ENCODE data around the gene ZACN.

ZACN gene

GRCh38 chr17:76122431-76123190, 43.6 kb downstream of the ZACN start:
- no peak overlapping the region for H3K4me3 ChIP-seq (ENCODE audit: low read depth, low read length)
- no peak for TF ChIP-seq CTCF (conservative IDR thresholded peaks at IDR 0.05; ENCODE audit: low read depth, low read length)
- no peak for DNase-seq (ENCODE audit: low read depth)

GRCh38 chr17:76123191-76123499, 44.2 kb downstream of the ZACN start:
- DNase-seq (ENCODE audit: low read depth) = no peak
- no peak overlapping the region for H3K4me3 ChIP-seq (ENCODE audit: low read depth, low read length)
- TF ChIP-seq CTCF (conservative IDR thresholded peaks at IDR 0.05; ENCODE audit: low read depth, low read length) = no peak

DNA sequence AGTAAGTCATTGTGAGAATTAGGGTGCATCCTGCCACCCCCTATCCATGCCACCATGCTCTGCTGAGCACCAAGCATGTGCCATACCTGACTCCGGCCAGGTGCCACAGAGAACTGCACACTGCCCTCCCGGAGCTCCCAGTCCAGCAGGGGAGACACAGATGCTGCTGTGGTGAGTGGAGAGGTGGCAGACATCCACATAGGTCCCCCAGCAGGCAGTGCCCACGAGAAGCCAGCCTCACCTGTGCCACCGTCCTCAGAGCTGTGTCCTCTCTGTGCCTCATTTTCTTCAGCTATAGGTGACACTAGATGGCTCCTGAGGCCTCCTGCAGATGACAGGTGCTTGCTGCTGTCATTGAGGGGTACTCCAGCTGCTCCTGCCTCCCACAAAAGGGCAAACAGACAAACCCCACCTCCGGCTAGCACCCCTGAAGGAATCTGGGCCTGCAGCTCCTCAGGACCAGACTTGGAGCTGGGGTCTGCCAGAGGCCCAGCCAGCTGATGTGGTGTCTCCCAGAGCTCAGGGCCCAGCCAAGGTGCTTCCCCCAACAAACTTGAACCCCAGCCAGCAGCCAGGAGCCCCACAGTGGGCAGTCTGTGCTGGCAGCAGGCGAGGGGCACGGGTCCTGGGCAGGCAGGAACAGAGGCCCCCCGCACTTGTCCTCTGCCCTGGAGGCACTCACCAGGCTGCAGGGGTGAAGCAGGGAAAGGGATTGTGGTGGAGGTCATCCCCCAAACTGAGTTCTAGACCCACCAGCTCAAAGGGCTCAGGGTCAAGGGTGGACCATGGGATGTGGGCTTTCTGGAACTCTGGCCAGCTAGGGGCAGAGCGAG, 45.0 kb downstream of the ZACN start:
- TF ChIP-seq CTCF (conservative IDR thresholded peaks at IDR 0.05; ENCODE audit: low read depth, low read length) = no peak
- no peak for DNase-seq (ENCODE audit: low read depth)
- H3K4me3 ChIP-seq (ENCODE audit: low read depth, low read length) = no peak overlapping the region

DNA sequence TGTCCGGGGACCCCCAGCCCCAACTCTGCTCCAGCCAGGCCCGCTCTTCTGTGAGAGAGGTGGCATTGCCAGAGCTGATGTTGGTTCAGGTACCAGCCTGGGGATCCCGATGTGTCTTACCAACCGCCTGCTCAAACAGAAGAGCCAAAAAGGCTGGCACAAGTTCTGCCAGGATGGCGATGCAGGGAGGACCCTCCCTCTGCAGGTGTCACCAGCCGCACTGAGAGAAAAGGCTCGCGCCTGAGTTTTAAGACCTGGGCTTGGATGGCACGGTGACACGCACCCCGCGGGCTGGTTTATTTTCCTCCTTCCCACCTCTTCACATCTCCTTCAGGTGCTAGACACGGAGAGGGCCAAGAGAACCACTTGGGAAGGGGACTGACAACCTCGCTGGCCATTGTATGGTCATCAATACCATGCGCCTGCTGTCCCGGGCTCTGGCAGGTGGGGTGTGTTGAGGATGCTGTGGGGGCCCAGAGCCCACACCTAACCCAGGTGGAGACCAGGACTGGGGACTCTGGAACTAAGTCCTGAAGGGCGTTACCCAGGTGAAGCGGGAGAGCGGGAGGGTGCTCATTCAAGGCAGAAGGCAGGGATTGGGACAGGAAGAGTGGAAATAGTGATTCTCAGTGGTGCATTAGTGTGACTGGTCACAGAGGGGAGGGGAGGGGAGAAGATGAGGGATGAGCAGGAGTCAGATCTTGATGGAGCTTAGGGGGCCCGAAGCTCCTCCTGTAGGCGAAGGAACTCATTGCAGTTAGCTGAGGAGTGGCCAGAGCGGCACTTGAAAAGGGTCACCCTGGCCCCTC, 45.8 kb downstream of the ZACN start:
- H3K4me3 ChIP-seq (ENCODE audit: low read depth, low read length) = no peak overlapping the region
- peak; percentile 38 for DNase-seq (ENCODE audit: low read depth)
- peak; percentile 55 for TF ChIP-seq CTCF (conservative IDR thresholded peaks at IDR 0.05; ENCODE audit: low read depth, low read length)

GRCh38 chr17:76125391-76125675, 46.4 kb downstream of the ZACN start:
- H3K4me3 ChIP-seq (ENCODE audit: low read depth, low read length) = no peak overlapping the region
- TF ChIP-seq CTCF (conservative IDR thresholded peaks at IDR 0.05; ENCODE audit: low read depth, low read length) = no peak
- no peak for DNase-seq (ENCODE audit: low read depth)

GRCh38 chr17:76125922-76126321, 46.9 kb downstream of the ZACN start:
- no peak for TF ChIP-seq CTCF (conservative IDR thresholded peaks at IDR 0.05; ENCODE audit: low read depth, low read length)
- no peak for DNase-seq (ENCODE audit: low read depth)
- no peak overlapping the region for H3K4me3 ChIP-seq (ENCODE audit: low read depth, low read length)

All from choroid plexus epithelial cell (primary cell).